Naive thymus-derived CD4-positive, alpha-beta T cell (primary cell): Measurements from ENCODE around the gene USP17L28. TPM values are rescaled to one million over a fixed set of nuclear protein-coding genes. Genes with fewer than 3 reads are reported as not detected.
"Not testable (repeated sequence)": the region's sequence is repeated elsewhere in the genome, so short reads cannot be mapped to it uniquely, and the experiment has no call there.

ENCODE experiments used
- ATAC-seq: fragments of 150-1000 bp; cut with Tn5 transposase; 2 replicates; pipeline ENCODE4 v1.10.0; 2021; ENCODE audit warnings: mild to moderate bottlenecking, moderate library complexity
- CTCF ChIA-PET: fragments of 350-600 bp; sonication (Branson Sonifier 250); formaldehyde crosslinking; loops from one replicate; lab custom pipeline; 2021; ENCODE audit warnings: antibody characterized with exemption; lab: Charles Lee
- POLR2A ChIA-PET: fragments of 350-600 bp; sonication (Branson Sonifier 250); formaldehyde crosslinking; loops from one replicate; lab custom pipeline; 2021; ENCODE audit warnings: antibody characterized with exemption, inconsistent platforms; lab: Charles Lee
- DNase-seq, 9 donors: peaks; one replicate each; pipeline versions ENCODE4 v3.0.0 to v3.0.0-alpha.2; 2020 to 2022; ENCODE audit warnings: mixed read lengths in 1 of 9
- H3K27ac ChIP-seq: one replicate; pipeline ENCODE4 v1.7.0; 2013; ENCODE audit warnings: mild to moderate bottlenecking, low read depth, low read length, moderate library complexity
- H3K27me3 ChIP-seq, 2 donors: one replicate each; pipeline ENCODE4 v1.7.0; 2013; ENCODE audit warnings: low read length in 2 of 2, mild to moderate bottlenecking in 2 of 2, moderate library complexity in 2 of 2; ENCODE audit not compliant: control insufficient read depth in 2 of 2, insufficient read depth in 2 of 2
- H3K36me3 ChIP-seq, 3 experiments: 1 replicate in 2 of 3; 2 replicates in 1 of 3; pipeline ENCODE4 v1.7.0; 2013; ENCODE audit warnings: low read length in 3 of 3, mild to moderate bottlenecking in 3 of 3, moderate library complexity in 1 of 3; ENCODE audit not compliant: insufficient read depth in 3 of 3, control insufficient read depth in 2 of 3
- H3K4me1 ChIP-seq, 2 donors: one replicate each; pipeline ENCODE4 v1.7.0; 2013; ENCODE audit warnings: low read length in 2 of 2, mild to moderate bottlenecking in 2 of 2, moderate library complexity in 1 of 2; ENCODE audit not compliant: control insufficient read depth in 2 of 2, insufficient read depth in 2 of 2
- H3K4me3 ChIP-seq: 2 replicates; pipeline ENCODE4 v1.7.0; 2013; ENCODE audit warnings: mild to moderate bottlenecking, low read length
- H3K9me3 ChIP-seq, 3 experiments: 1 replicate in 2 of 3; 2 replicates in 1 of 3; pipeline ENCODE4 v1.7.0; 2013; ENCODE audit warnings: low read length in 3 of 3; ENCODE audit not compliant: control insufficient read depth in 2 of 3
- H3K27ac Mint-ChIP-seq, 9 donors: one replicate each; pipeline ENCODE4 v1.8.0; 2020 to 2022; ENCODE audit warnings: mixed read lengths in 9 of 9, mild to moderate bottlenecking in 8 of 9, moderate library complexity in 5 of 9, inconsistent platforms in 2 of 9
- H3K27me3 Mint-ChIP-seq, 5 donors: one replicate each; pipeline ENCODE4 v1.8.0; 2021 to 2022; ENCODE audit warnings: mixed read lengths in 5 of 5, mild to moderate bottlenecking in 1 of 5
- H3K36me3 Mint-ChIP-seq, 5 donors: one replicate each; pipeline ENCODE4 v1.8.0; 2020 to 2022; ENCODE audit warnings: mixed read lengths in 5 of 5, mild to moderate bottlenecking in 3 of 5, inconsistent platforms in 1 of 5
- H3K4me1 Mint-ChIP-seq, 7 donors: one replicate each; pipeline ENCODE4 v1.8.0; 2020 to 2022; ENCODE audit warnings: mixed read lengths in 7 of 7, mild to moderate bottlenecking in 3 of 7, inconsistent platforms in 1 of 7
- H3K4me3 Mint-ChIP-seq, 10 donors: one replicate each; pipeline ENCODE4 v1.8.0; 2020 to 2022; ENCODE audit warnings: mild to moderate bottlenecking in 10 of 10, mixed read lengths in 10 of 10, moderate library complexity in 6 of 10, inconsistent platforms in 2 of 10
- H3K9me3 Mint-ChIP-seq, 11 donors: one replicate each; pipeline ENCODE4 v1.8.0; 2020 to 2022; ENCODE audit warnings: mixed read lengths in 11 of 11, mild to moderate bottlenecking in 4 of 11, inconsistent platforms in 1 of 11, moderate library complexity in 1 of 11
- intact Hi-C, 2 donors: fragments of 100-400 bp; cut with micrococcal nuclease; formaldehyde crosslinking; loops; one replicate each; pipeline ENCODE4 v1.15.1; 2023
- polyA plus RNA-seq, 2 donors: library from polyadenylated mRNA; unstranded; fragments of 300-500 nt; fragmentation: Illumina TruSeq; gene quantifications; one replicate each; pipeline ENCODE4 v1.2.3, GENCODE V29; 2021
- total RNA-seq, 6 experiments: library from RNA in 5 of 6; stranded (reverse) in 5 of 6; gene quantifications; 1 replicate in 5 of 6; 2 replicates in 1 of 6; pipeline ENCODE4 v1.2.3 and lab custom pipeline; 2021 to 2026

USP17L28 gene, protein sequence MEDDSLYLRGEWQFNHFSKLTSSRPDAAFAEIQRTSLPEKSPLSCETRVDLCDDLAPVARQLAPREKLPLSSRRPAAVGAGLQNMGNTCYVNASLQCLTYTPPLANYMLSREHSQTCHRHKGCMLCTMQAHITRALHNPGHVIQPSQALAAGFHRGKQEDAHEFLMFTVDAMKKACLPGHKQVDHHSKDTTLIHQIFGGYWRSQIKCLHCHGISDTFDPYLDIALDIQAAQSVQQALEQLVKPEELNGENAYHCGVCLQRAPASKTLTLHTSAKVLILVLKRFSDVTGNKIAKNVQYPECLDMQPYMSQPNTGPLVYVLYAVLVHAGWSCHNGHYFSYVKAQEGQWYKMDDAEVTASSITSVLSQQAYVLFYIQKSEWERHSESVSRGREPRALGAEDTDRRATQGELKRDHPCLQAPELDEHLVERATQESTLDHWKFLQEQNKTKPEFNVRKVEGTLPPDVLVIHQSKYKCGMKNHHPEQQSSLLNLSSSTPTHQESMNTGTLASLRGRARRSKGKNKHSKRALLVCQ
- not detected for total RNA-seq
- not detected for polyA plus RNA-seq
- not detected for total RNA-seq (lab: John Stamatoyannopoulos, UW)

DNA sequence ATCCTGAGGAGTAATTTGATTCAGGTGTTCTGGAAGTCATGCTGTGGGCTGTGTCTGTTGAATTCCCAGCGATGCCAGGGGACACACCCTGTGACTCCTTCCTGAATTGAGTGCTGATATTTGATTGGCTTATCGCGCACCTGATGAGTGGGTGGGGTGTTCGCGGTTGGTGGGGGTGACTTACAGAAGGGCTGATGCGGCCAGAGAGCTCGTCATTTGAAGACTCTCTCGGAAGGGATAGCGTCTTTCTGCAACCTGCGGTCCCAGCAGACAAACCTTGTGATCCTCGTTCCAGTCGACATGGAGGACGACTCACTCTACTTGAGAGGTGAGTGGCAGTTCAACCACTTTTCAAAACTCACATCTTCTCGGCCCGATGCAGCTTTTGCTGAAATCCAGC, at the start of gene USP17L28:
Gene USP17L28, plus strand, starts transcription at position 301 of the 400 bp plus-strand sequence. Its CDS starts 0 bp downstream, at position 301.
- H3K36me3 ChIP-seq, H3K4me1 ChIP-seq, CTCF ChIA-PET, H3K9me3 ChIP-seq, H3K4me1 Mint-ChIP-seq, H3K9me3 Mint-ChIP-seq, H3K27me3 Mint-ChIP-seq, H3K36me3 Mint-ChIP-seq, H3K27ac ChIP-seq, H3K27me3 ChIP-seq, H3K27ac Mint-ChIP-seq, H3K4me3 ChIP-seq, H3K4me3 Mint-ChIP-seq, POLR2A ChIA-PET, DNase-seq, ATAC-seq, intact Hi-C loops: not testable (repeated sequence)

DNA sequence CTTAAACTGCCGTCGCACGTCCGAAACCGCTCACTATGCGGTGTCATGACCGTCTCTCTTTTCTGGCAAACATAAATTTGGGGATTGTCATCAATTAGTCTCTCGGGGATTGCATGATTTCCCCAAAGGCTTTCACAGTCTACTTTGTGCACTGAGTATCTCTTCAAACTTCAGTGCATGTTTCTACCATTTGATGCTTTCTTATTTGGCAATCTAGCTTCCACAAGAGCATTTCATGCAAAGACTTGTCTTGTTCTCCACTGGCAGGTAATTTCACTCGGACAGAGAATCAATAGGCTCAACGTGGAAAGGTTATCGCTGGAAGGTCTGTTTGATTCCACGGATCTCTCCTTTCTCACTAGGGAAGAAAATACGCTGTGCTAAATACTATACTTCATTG, 24.5 kb upstream of the USP17L28 start:
- H3K4me3 ChIP-seq, CTCF ChIA-PET, H3K27ac Mint-ChIP-seq, intact Hi-C loops, H3K36me3 Mint-ChIP-seq, H3K4me1 Mint-ChIP-seq, ATAC-seq, H3K27me3 Mint-ChIP-seq, H3K9me3 Mint-ChIP-seq, H3K36me3 ChIP-seq, H3K9me3 ChIP-seq, H3K27ac ChIP-seq, H3K4me1 ChIP-seq, H3K27me3 ChIP-seq, POLR2A ChIA-PET, H3K4me3 Mint-ChIP-seq, DNase-seq: not testable (repeated sequence)

DNA sequence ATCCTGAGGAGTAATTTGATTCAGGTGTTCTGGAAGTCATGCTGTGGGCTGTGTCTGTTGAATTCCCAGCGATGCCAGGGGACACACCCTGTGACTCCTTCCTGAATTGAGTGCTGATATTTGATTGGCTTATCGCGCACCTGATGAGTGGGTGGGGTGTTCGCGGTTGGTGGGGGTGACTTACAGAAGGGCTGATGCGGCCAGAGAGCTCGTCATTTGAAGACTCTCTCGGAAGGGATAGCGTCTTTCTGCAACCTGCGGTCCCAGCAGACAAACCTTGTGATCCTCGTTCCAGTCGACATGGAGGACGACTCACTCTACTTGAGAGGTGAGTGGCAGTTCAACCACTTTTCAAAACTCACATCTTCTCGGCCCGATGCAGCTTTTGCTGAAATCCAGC, 23.8 kb upstream of the USP17L28 start, which contains the start of gene USP17L24:
Gene USP17L24, plus strand, starts transcription at position 301 of the 400 bp plus-strand sequence. Its CDS starts 0 bp downstream, at position 301.
- H3K27ac Mint-ChIP-seq, H3K4me1 Mint-ChIP-seq, H3K4me1 ChIP-seq, DNase-seq, H3K4me3 ChIP-seq, H3K9me3 ChIP-seq, H3K27me3 ChIP-seq, ATAC-seq, CTCF ChIA-PET, H3K36me3 Mint-ChIP-seq, H3K36me3 ChIP-seq, H3K4me3 Mint-ChIP-seq, POLR2A ChIA-PET, H3K27ac ChIP-seq, H3K9me3 Mint-ChIP-seq, intact Hi-C loops, H3K27me3 Mint-ChIP-seq: not testable (repeated sequence)

DNA sequence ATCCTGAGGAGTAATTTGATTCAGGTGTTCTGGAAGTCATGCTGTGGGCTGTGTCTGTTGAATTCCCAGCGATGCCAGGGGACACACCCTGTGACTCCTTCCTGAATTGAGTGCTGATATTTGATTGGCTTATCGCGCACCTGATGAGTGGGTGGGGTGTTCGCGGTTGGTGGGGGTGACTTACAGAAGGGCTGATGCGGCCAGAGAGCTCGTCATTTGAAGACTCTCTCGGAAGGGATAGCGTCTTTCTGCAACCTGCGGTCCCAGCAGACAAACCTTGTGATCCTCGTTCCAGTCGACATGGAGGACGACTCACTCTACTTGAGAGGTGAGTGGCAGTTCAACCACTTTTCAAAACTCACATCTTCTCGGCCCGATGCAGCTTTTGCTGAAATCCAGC, 19.1 kb upstream of the USP17L28 start, which contains the start of gene USP17L25:
Gene USP17L25, plus strand, starts transcription at position 301 of the 400 bp plus-strand sequence. Its CDS starts 0 bp downstream, at position 301.
- DNase-seq, H3K27ac Mint-ChIP-seq, POLR2A ChIA-PET, H3K36me3 Mint-ChIP-seq, ATAC-seq, H3K36me3 ChIP-seq, H3K4me1 Mint-ChIP-seq, H3K27me3 Mint-ChIP-seq, CTCF ChIA-PET, H3K9me3 ChIP-seq, H3K4me1 ChIP-seq, H3K27me3 ChIP-seq, H3K4me3 Mint-ChIP-seq, H3K27ac ChIP-seq, H3K9me3 Mint-ChIP-seq, intact Hi-C loops, H3K4me3 ChIP-seq: not testable (repeated sequence)

DNA sequence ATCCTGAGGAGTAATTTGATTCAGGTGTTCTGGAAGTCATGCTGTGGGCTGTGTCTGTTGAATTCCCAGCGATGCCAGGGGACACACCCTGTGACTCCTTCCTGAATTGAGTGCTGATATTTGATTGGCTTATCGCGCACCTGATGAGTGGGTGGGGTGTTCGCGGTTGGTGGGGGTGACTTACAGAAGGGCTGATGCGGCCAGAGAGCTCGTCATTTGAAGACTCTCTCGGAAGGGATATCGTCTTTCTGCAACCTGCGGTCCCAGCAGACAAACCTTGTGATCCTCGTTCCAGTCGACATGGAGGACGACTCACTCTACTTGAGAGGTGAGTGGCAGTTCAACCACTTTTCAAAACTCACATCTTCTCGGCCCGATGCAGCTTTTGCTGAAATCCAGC, 14.3 kb upstream of the USP17L28 start, which contains the start of gene USP17L26:
Gene USP17L26, plus strand, starts transcription at position 301 of the 400 bp plus-strand sequence. Its CDS starts 0 bp downstream, at position 301.
- H3K4me3 ChIP-seq, H3K9me3 ChIP-seq, H3K9me3 Mint-ChIP-seq, H3K36me3 ChIP-seq, H3K27me3 Mint-ChIP-seq, H3K27ac ChIP-seq, H3K4me1 ChIP-seq, H3K27ac Mint-ChIP-seq, CTCF ChIA-PET, DNase-seq, H3K4me3 Mint-ChIP-seq, ATAC-seq, H3K36me3 Mint-ChIP-seq, H3K27me3 ChIP-seq, H3K4me1 Mint-ChIP-seq, POLR2A ChIA-PET, intact Hi-C loops: not testable (repeated sequence)

DNA sequence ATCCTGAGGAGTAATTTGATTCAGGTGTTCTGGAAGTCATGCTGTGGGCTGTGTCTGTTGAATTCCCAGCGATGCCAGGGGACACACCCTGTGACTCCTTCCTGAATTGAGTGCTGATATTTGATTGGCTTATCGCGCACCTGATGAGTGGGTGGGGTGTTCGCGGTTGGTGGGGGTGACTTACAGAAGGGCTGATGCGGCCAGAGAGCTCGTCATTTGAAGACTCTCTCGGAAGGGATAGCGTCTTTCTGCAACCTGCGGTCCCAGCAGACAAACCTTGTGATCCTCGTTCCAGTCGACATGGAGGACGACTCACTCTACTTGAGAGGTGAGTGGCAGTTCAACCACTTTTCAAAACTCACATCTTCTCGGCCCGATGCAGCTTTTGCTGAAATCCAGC, 9.6 kb upstream of the USP17L28 start, which contains the start of gene USP17L5:
Gene USP17L5, plus strand, starts transcription at position 301 of the 400 bp plus-strand sequence. Its CDS starts 0 bp downstream, at position 301.
- POLR2A ChIA-PET, H3K9me3 Mint-ChIP-seq, H3K4me1 Mint-ChIP-seq, H3K36me3 Mint-ChIP-seq, H3K4me1 ChIP-seq, H3K27ac ChIP-seq, CTCF ChIA-PET, ATAC-seq, DNase-seq, H3K4me3 ChIP-seq, H3K27me3 Mint-ChIP-seq, H3K4me3 Mint-ChIP-seq, H3K36me3 ChIP-seq, intact Hi-C loops, H3K27ac Mint-ChIP-seq, H3K27me3 ChIP-seq, H3K9me3 ChIP-seq: not testable (repeated sequence)
